GM12878 (cell line): Measurements from ENCODE around the gene VAV2.

ENCODE experiments used
- ATF7 ChIP-seq: fragments of 450-650 bp; IDR thresholded peaks from 2 replicates; pipeline ENCODE4 v1.6.1; 2016; ENCODE audit warnings: low read depth, mild to moderate bottlenecking
- CEBPB ChIP-seq, 2 experiments: fragments of 150-350 bp in 1 of 2; IDR thresholded peaks; 2 replicates each; pipeline ENCODE4 v1.6.1; 2012 to 2014; ENCODE audit warnings: low read depth in 2 of 2, low read length in 2 of 2, borderline replicate concordance in 1 of 2, inconsistent platforms in 1 of 2
- CHD1 ChIP-seq: IDR thresholded peaks from 2 replicates; pipeline ENCODE4 v1.6.1; 2012; ENCODE audit warnings: low read depth, low read length, improper control_type of control experiment
- EP300 ChIP-seq, 2 experiments: fragments of 150-350 bp in 1 of 2; IDR thresholded peaks; 2 replicates each; pipeline ENCODE4 v1.6.1; 2011 to 2012; ENCODE audit warnings: low read depth in 2 of 2, low read length in 2 of 2, borderline replicate concordance in 1 of 2, improper control_type of control experiment in 1 of 2, inconsistent platforms in 1 of 2; ENCODE audit not compliant: control insufficient read depth in 1 of 2
- POLR2A ChIP-seq: IDR thresholded peaks from 2 replicates; pipeline ENCODE4 v1.6.1; 2011; ENCODE audit warnings: low read depth, mild to moderate bottlenecking, low read length
- POLR2AphosphoS5 ChIP-seq: IDR thresholded peaks from 2 replicates; pipeline ENCODE4 v1.6.1; 2011; ENCODE audit warnings: mild to moderate bottlenecking, low read length, inconsistent platforms
- SP1 ChIP-seq: IDR thresholded peaks from one replicate; pipeline ENCODE4 v1.6.1; 2011; ENCODE audit warnings: low read depth, low read length
- YY1 ChIP-seq: IDR thresholded peaks from 2 replicates; pipeline ENCODE4 v1.6.1; 2011; ENCODE audit warnings: low read depth, mild to moderate bottlenecking, low read length
- ZNF274 ChIP-seq: IDR thresholded peaks from one replicate; pipeline ENCODE4 v1.8.0; 2011; ENCODE audit not compliant: insufficient read length, insufficient read depth
- TF ChIP-seq, protein P1 (sequence below), 3 experiments: IDR thresholded peaks in 2 of 3; conservative IDR thresholded peaks in 1 of 3; 2 replicates each; pipeline ENCODE4 v1.5.1; 2011; ENCODE audit warnings: low read depth in 3 of 3, low read length in 3 of 3, mild to moderate bottlenecking in 3 of 3, control low read depth in 2 of 3, moderate library complexity in 2 of 3, inconsistent platforms in 1 of 3, mixed read lengths in 1 of 3; ENCODE audit not compliant: control insufficient read depth in 2 of 3, insufficient read depth in 1 of 3; ENCODE audit errors: extremely low read depth in 1 of 3
- TF ChIP-seq, protein P2 (sequence below): IDR thresholded peaks from 2 replicates; pipeline ENCODE4 v1.6.1; 2012; ENCODE audit warnings: improper control_type of control experiment, low read depth, low read length; ENCODE audit not compliant: insufficient replicate concordance

DNA sequence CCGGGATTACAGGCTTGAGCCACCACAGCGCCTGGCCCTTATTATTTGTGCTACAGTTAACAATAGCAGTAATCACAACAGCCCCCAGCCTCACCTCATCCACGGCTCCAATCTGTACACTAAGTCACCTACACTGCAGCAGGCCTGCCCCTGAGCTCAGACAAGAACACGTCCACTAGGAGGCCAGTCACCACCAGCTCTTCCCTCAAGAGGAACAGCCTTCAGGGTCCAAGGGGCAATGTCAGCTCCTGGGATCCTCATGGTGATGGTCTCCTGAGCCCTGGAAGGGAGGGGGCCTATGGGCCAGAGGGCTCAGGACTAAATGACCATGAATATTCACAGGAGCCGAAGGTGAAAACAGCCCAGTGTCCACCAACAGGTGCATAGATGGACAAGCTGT is 67.7 kb downstream of the VAV2 start:
- no peak for TF ChIP-seq CHD1
- TF ChIP-seq, protein P1, sequence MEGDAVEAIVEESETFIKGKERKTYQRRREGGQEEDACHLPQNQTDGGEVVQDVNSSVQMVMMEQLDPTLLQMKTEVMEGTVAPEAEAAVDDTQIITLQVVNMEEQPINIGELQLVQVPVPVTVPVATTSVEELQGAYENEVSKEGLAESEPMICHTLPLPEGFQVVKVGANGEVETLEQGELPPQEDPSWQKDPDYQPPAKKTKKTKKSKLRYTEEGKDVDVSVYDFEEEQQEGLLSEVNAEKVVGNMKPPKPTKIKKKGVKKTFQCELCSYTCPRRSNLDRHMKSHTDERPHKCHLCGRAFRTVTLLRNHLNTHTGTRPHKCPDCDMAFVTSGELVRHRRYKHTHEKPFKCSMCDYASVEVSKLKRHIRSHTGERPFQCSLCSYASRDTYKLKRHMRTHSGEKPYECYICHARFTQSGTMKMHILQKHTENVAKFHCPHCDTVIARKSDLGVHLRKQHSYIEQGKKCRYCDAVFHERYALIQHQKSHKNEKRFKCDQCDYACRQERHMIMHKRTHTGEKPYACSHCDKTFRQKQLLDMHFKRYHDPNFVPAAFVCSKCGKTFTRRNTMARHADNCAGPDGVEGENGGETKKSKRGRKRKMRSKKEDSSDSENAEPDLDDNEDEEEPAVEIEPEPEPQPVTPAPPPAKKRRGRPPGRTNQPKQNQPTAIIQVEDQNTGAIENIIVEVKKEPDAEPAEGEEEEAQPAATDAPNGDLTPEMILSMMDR (IDR thresholded peaks at IDR 0.05 in 2 of 3, conservative IDR thresholded peaks at IDR 0.05 in 1 of 3; ENCODE audit: control insufficient read depth in 2 of 3, extremely low read depth in 1 of 3, insufficient read depth in 1 of 3, low read depth in 3 of 3, low read length in 3 of 3) = no peak
- no peak for TF ChIP-seq SP1
- no peak for TF ChIP-seq POLR2AphosphoS5
- no peak for TF ChIP-seq CEBPB (IDR thresholded peaks at IDR 0.05; ENCODE audit: borderline replicate concordance in 1 of 2, low read depth in 2 of 2, low read length in 2 of 2)
- TF ChIP-seq EP300 (IDR thresholded peaks at IDR 0.05; ENCODE audit: borderline replicate concordance in 1 of 2, control insufficient read depth in 1 of 2, low read depth in 2 of 2, low read length in 2 of 2) = no peak
- TF ChIP-seq POLR2A = no peak
- TF ChIP-seq, protein P2, sequence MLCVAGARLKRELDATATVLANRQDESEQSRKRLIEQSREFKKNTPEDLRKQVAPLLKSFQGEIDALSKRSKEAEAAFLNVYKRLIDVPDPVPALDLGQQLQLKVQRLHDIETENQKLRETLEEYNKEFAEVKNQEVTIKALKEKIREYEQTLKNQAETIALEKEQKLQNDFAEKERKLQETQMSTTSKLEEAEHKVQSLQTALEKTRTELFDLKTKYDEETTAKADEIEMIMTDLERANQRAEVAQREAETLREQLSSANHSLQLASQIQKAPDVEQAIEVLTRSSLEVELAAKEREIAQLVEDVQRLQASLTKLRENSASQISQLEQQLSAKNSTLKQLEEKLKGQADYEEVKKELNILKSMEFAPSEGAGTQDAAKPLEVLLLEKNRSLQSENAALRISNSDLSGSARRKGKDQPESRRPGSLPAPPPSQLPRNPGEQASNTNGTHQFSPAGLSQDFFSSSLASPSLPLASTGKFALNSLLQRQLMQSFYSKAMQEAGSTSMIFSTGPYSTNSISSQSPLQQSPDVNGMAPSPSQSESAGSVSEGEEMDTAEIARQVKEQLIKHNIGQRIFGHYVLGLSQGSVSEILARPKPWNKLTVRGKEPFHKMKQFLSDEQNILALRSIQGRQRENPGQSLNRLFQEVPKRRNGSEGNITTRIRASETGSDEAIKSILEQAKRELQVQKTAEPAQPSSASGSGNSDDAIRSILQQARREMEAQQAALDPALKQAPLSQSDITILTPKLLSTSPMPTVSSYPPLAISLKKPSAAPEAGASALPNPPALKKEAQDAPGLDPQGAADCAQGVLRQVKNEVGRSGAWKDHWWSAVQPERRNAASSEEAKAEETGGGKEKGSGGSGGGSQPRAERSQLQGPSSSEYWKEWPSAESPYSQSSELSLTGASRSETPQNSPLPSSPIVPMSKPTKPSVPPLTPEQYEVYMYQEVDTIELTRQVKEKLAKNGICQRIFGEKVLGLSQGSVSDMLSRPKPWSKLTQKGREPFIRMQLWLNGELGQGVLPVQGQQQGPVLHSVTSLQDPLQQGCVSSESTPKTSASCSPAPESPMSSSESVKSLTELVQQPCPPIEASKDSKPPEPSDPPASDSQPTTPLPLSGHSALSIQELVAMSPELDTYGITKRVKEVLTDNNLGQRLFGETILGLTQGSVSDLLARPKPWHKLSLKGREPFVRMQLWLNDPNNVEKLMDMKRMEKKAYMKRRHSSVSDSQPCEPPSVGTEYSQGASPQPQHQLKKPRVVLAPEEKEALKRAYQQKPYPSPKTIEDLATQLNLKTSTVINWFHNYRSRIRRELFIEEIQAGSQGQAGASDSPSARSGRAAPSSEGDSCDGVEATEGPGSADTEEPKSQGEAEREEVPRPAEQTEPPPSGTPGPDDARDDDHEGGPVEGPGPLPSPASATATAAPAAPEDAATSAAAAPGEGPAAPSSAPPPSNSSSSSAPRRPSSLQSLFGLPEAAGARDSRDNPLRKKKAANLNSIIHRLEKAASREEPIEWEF = no peak
- no peak for TF ChIP-seq YY1
- no peak for TF ChIP-seq ZNF274
- no peak for TF ChIP-seq ATF7
